EH (cell line): ENCODE data around the gene EFHD1.
A peak's percentile ranks its signal among the peaks of the same experiment; 100 is the strongest.

ENCODE experiments used
- DNase-seq: peaks from one replicate; pipeline ENCODE4 v3.0.0-alpha.2; 2015; ENCODE audit warnings: low read depth

EFHD1 gene

GRCh38 chr2:232633413-232634205 is at the start of gene EFHD1:
Gene EFHD1, plus strand, starts transcription at chr2:232633604. Its CDS starts 101 bp downstream, at chr2:232633705.
- DNase-seq, result peak; percentile 87

- DNase-seq, result no peak
These were observed 49.2 kb upstream of the EFHD1 start for GRCh38 chr2:232584238-232584637.

GRCh38 chr2:232586943-232587505 is 46.4 kb upstream of the EFHD1 start:
- no peak for DNase-seq

- no peak for DNase-seq
These were observed 45.9 kb upstream of the EFHD1 start for GRCh38 chr2:232587512-232587911.

- DNase-seq, result no peak
These were observed 45.4 kb upstream of the EFHD1 start for GRCh38 chr2:232588031-232588430.

GRCh38 chr2:232588680-232589585 is 44.5 kb upstream of the EFHD1 start:
- DNase-seq, result peak; percentile 77

GRCh38 chr2:232592772-232593395 is 40.5 kb upstream of the EFHD1 start:
- peak; percentile 78 for DNase-seq

- DNase-seq, result no peak
These were observed 39.4 kb upstream of the EFHD1 start for GRCh38 chr2:232593982-232594381.

- DNase-seq, result no peak
These were observed 35.9 kb upstream of the EFHD1 start for GRCh38 chr2:232597362-232598079.

GRCh38 chr2:232598293-232598692 is 35.1 kb upstream of the EFHD1 start:
- no peak for DNase-seq

- no peak for DNase-seq
These were observed 33.2 kb upstream of the EFHD1 start for GRCh38 chr2:232600053-232600773.

GRCh38 chr2:232603283-232603682 is 30.1 kb upstream of the EFHD1 start:
- DNase-seq, result no peak

- DNase-seq, result no peak
These were observed 28.9 kb upstream of the EFHD1 start for GRCh38 chr2:232604535-232604934.

GRCh38 chr2:232607011-232607410 is 26.4 kb upstream of the EFHD1 start:
- DNase-seq, result no peak

- DNase-seq, result no peak
These were observed 23.8 kb upstream of the EFHD1 start for GRCh38 chr2:232609607-232610006.

- no peak for DNase-seq
These were observed 23.3 kb upstream of the EFHD1 start for GRCh38 chr2:232610081-232610480.

- no peak for DNase-seq
These were observed 22.3 kb upstream of the EFHD1 start for GRCh38 chr2:232611061-232611460.

GRCh38 chr2:232611559-232612218 is 21.7 kb upstream of the EFHD1 start:
- DNase-seq, result peak; percentile 89

GRCh38 chr2:232613538-232614134 is 19.8 kb upstream of the EFHD1 start:
- DNase-seq, result no peak

- no peak for DNase-seq
These were observed 18.1 kb upstream of the EFHD1 start for GRCh38 chr2:232615339-232615738.
